Panc1 (cell line): ENCODE data around the gene HGF.

Source experiments
- POLR2AphosphoS5 ChIP-seq: IDR thresholded peaks from 2 replicates; pipeline ENCODE4 v1.6.1; 2012; ENCODE audit warnings: mild to moderate bottlenecking, low read depth, low read length, moderate library complexity
- TF ChIP-seq, protein P1 (sequence below): fragments of 450-650 bp; IDR thresholded peaks from 2 replicates; pipeline ENCODE4 v1.5.1; 2017; ENCODE audit warnings: mild to moderate bottlenecking
- TF ChIP-seq, protein P2 (sequence below), 2 experiments: IDR thresholded peaks; 2 replicates each; pipeline ENCODE4 v1.6.1; 2011 to 2012; ENCODE audit warnings: low read depth in 2 of 2, control low read depth in 1 of 2, low read length in 1 of 2, mild to moderate bottlenecking in 1 of 2, moderate library complexity in 1 of 2; ENCODE audit not compliant: insufficient read depth in 1 of 2

DNA sequence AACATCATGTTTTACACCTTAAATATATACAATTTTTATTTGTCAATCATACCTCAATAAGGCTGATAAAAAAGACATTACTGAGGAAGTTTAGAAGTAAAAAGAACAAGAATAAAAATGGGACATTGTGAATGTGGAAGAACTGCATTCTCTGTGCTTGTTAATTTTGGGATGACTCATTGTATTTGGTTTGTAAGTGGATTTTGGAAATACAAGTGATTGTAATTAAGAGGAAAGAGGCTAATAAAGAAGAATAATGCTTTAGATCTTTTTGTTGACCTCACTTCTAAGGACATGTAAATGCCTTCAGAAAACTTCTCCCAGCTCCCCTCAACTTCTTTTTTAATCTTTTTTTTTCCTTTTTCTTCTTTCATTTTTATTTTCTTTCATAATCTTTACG, 76.0 kb downstream of the HGF start:
- TF ChIP-seq, protein P1, sequence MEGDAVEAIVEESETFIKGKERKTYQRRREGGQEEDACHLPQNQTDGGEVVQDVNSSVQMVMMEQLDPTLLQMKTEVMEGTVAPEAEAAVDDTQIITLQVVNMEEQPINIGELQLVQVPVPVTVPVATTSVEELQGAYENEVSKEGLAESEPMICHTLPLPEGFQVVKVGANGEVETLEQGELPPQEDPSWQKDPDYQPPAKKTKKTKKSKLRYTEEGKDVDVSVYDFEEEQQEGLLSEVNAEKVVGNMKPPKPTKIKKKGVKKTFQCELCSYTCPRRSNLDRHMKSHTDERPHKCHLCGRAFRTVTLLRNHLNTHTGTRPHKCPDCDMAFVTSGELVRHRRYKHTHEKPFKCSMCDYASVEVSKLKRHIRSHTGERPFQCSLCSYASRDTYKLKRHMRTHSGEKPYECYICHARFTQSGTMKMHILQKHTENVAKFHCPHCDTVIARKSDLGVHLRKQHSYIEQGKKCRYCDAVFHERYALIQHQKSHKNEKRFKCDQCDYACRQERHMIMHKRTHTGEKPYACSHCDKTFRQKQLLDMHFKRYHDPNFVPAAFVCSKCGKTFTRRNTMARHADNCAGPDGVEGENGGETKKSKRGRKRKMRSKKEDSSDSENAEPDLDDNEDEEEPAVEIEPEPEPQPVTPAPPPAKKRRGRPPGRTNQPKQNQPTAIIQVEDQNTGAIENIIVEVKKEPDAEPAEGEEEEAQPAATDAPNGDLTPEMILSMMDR = no peak
- TF ChIP-seq POLR2AphosphoS5 = no peak
- TF ChIP-seq, protein P2, sequence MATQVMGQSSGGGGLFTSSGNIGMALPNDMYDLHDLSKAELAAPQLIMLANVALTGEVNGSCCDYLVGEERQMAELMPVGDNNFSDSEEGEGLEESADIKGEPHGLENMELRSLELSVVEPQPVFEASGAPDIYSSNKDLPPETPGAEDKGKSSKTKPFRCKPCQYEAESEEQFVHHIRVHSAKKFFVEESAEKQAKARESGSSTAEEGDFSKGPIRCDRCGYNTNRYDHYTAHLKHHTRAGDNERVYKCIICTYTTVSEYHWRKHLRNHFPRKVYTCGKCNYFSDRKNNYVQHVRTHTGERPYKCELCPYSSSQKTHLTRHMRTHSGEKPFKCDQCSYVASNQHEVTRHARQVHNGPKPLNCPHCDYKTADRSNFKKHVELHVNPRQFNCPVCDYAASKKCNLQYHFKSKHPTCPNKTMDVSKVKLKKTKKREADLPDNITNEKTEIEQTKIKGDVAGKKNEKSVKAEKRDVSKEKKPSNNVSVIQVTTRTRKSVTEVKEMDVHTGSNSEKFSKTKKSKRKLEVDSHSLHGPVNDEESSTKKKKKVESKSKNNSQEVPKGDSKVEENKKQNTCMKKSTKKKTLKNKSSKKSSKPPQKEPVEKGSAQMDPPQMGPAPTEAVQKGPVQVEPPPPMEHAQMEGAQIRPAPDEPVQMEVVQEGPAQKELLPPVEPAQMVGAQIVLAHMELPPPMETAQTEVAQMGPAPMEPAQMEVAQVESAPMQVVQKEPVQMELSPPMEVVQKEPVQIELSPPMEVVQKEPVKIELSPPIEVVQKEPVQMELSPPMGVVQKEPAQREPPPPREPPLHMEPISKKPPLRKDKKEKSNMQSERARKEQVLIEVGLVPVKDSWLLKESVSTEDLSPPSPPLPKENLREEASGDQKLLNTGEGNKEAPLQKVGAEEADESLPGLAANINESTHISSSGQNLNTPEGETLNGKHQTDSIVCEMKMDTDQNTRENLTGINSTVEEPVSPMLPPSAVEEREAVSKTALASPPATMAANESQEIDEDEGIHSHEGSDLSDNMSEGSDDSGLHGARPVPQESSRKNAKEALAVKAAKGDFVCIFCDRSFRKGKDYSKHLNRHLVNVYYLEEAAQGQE (IDR thresholded peaks at IDR 0.05; ENCODE audit: insufficient read depth in 1 of 2, low read depth in 2 of 2, low read length in 1 of 2) = no peak
